Lower leg skin (tissue), 4 donors: Measurements from ENCODE around the gene HACD1. TPM values are rescaled to one million over a fixed set of nuclear protein-coding genes. Genes with fewer than 3 reads are reported as not detected.

Experiments
- DNase-seq, 2 donors: peaks; one replicate each; pipeline ENCODE4 v3.0.0-alpha.2; 2019; ENCODE audit warnings: low spot score in 2 of 2
- H3K4me3 ChIP-seq: fragments of 200-600 bp; sonication (generic); 2 replicates; pipeline ENCODE4 v1.5.1; 2017; ENCODE audit warnings: mild to moderate bottlenecking, low read depth; ENCODE audit not compliant: poor library complexity, severe bottlenecking
- POLR2A ChIP-seq, 2 donors: fragments of 450-650 bp; IDR thresholded peaks; one replicate each; pipeline ENCODE4 v1.6.1; 2016 to 2017; ENCODE audit warnings: antibody characterized with exemption in 2 of 2, mild to moderate bottlenecking in 1 of 2, moderate library complexity in 1 of 2
- WGBS, 2 donors: methylation state at CpG; one replicate each; pipeline ENCODE4 v1.1.5; 2018; 5-methylcytosine and 5-hydroxymethylcytosine counted together
- intact Hi-C: fragments of 100-400 bp; cut with DNase I; formaldehyde crosslinking; loops from one replicate; pipeline ENCODE4 v1.15.0; 2023; ENCODE audit warnings: low total_unique reads
- total RNA-seq, 4 donors: library from RNA; depleted of rRNA; stranded (reverse); fragments of >200 nt; gene quantifications; one replicate each; pipeline ENCODE4 v1.1.0, GENCODE V29; 2016
- TF ChIP-seq, protein P1 (sequence below), 3 donors: fragments of 450-650 bp; IDR thresholded peaks; one replicate each; pipeline ENCODE4 v1.5.1; 2016; ENCODE audit warnings: antibody characterized with exemption in 3 of 3, mild to moderate bottlenecking in 3 of 3, moderate library complexity in 2 of 3

HACD1 gene
- total RNA-seq, 4 donors from 2014 or later = 0.80 to 4.1 (median 2.7) TPM

DNA sequence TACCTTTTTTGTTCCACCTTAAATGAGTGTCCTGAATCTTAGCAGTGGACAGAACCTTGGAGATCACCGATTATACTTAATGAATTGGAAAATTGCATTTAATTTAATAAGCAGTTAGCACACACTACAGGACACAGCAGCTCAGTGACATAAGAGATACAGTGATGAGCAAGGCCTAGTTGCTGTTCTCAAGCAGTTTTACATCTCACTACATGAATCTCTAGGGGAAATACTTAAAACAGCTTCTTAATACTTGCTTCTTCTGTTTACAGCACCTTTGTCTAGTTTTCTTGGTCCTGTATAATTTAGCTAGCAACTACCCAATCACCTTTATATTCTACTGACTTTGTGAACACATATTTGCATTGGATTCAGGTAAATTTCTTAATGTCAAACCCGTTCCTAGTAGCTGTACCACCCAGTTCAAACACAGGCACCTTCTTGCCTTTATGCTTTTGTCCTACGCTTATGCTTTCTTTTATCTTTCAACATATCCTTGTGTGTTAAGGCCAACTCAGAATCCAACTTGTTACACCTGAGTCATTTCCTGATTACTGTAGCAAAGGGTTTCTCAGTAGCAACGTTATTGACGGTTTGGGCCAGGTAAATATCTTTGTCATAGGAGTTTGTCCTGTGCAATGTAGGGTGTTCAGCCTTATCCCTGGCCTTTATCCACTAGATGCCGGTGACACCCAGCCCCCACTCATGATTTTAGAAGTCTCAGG, 28.6 kb upstream of the HACD1 start:
- no peak for TF ChIP-seq POLR2A (IDR thresholded peaks at IDR 0.05)
- TF ChIP-seq, protein P1, sequence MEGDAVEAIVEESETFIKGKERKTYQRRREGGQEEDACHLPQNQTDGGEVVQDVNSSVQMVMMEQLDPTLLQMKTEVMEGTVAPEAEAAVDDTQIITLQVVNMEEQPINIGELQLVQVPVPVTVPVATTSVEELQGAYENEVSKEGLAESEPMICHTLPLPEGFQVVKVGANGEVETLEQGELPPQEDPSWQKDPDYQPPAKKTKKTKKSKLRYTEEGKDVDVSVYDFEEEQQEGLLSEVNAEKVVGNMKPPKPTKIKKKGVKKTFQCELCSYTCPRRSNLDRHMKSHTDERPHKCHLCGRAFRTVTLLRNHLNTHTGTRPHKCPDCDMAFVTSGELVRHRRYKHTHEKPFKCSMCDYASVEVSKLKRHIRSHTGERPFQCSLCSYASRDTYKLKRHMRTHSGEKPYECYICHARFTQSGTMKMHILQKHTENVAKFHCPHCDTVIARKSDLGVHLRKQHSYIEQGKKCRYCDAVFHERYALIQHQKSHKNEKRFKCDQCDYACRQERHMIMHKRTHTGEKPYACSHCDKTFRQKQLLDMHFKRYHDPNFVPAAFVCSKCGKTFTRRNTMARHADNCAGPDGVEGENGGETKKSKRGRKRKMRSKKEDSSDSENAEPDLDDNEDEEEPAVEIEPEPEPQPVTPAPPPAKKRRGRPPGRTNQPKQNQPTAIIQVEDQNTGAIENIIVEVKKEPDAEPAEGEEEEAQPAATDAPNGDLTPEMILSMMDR (IDR thresholded peaks at IDR 0.05) = no peak
- DNase-seq = no peak
- intact Hi-C loops = no loop called here
- WGBS, 2 donors = 46% methylated on average over 6 of the region's 6 CpGs
- H3K4me3 ChIP-seq = no peak overlapping the region

DNA sequence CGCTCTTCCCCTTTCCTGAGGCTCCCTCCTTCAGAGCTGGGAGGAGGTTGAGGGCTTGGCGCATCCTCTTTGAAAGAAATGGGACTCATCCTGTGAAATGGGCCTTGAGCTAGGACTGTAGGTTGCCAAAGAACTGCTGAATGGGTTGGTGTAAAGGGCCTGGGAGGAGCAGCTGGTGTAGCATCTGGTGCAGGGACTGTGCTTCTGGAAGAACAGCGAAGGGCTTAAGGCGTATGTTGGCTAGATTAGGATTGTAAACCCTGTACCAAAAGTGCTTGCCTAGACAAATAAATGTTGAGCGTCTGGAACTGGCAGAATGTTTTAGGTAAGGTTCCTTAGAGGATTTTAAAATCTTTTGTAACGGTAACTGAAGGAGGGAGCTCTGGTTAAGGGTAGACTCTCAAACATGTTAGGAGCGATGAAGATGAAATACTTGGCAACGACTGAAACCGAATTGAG, 27.3 kb upstream of the HACD1 start:
- 0 to 1% methylated on average over 9 of the region's 9 CpGs for WGBS, 2 donors
- TF ChIP-seq POLR2A (IDR thresholded peaks at IDR 0.05) = no peak
- TF ChIP-seq, protein P1 (IDR thresholded peaks at IDR 0.05) = no peak
- no peak for DNase-seq
- intact Hi-C loops = no loop called here
- H3K4me3 ChIP-seq = peak overlapping the region; percentile 87

DNA sequence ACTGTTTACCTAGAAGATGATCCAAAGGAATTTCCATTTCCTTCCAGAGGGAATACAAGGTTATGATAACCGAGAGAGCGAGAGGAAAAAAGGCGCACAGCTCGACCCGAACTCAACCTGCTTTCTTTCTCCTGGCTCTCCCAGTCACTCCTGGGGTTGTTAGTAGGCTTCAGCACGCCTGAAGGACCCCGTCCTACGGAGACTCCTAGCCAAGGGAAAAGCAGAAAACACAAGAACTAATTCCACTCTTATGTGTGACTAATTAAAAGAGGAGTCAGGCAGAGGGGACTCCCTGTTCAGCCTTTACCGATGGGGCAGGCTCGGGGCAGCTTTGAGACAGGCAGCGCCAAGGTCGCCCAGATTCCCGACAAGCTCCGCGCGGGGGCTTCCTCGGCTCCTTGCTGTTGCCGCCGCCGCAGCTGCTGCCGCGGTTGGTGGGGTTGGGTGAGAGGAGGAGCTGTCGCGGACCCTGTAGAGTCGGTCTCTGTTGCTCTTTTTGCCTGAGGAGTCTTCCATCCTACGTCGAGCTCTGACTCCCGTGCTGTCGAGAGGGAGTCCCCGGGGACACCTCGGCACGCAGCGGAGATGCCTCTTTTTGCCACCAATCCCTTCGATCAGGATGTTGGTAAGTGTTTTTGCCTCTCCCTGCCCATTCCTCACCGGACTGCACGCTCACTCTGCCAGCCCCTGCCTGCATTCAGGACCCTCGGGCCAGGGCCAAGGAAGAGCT, 26.7 kb upstream of the HACD1 start, which contains the start of gene STAM:
Gene STAM (plus strand): TSS at position 397 of the 730 bp plus-strand sequence. CDS start 189 bp downstream, at position 586.
- peak; percentile 83 to 97 for DNase-seq
- WGBS, 2 donors = 0 to 1% methylated on average over 36 to 37 of the region's 37 CpGs
- intact Hi-C loops = no loop called here
- TF ChIP-seq, protein P1 (IDR thresholded peaks at IDR 0.05) = no peak
- TF ChIP-seq POLR2A (IDR thresholded peaks at IDR 0.05) = no peak
- peak within 1 kb of the TSS; percentile 87 for H3K4me3 ChIP-seq

DNA sequence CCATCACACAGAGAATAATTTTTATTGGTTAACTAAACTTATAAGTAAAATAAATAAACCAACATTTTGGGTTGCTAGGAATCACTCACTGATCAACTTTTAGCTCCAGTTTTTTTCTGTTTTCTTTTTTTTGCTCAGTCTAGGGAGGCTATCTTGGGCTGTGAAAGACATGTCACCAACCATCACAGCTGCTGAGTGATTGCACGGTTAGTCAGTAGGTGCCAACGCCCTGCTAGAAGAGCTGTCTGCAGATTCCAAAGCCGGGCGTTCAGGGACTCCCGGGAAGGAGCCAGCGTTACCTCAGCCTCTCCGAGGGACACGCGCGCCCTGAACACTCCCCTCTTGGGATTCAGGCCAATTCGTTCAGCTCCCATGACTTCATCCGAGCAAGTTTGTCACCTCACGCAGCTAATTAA, 26.2 kb upstream of the HACD1 start:
- H3K4me3 ChIP-seq = peak overlapping the region; percentile 87
- 0% methylated on average over 13 of the region's 13 CpGs for whole genome bisulfite sequencing, 2 donors
- peak; percentile 71 to 93 for DNase-seq
- intact Hi-C loops = no loop called here
- TF ChIP-seq, protein P1 (IDR thresholded peaks at IDR 0.05) = no peak
- TF ChIP-seq POLR2A (IDR thresholded peaks at IDR 0.05) = no peak

DNA sequence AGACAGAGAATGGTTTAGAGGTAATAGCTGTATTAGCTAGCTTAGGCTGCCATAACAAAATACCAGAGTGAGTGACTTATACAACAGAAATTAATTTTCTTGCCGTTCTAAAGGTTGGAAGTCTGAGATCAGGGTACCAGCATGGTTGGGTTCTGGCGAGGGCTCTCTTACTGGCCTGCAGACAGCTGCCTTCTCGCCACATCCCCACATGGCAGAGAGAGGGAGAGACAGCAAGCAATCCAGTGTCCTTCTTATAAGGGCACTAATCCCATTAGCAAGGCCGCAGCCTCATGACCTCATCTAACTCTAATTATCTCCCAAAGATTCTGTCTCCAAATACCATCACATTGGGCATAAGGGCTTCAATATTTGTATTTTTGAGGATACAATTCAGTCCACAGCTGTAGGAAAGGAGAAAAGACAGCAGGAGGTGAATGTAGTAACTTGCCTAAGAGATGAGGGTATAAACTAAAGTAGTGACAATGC, 23.2 kb upstream of the HACD1 start:
- DNase-seq = no peak
- no peak overlapping the region for H3K4me3 ChIP-seq
- TF ChIP-seq, protein P1 (IDR thresholded peaks at IDR 0.05) = no peak
- TF ChIP-seq POLR2A (IDR thresholded peaks at IDR 0.05) = no peak
- 97 to 99% methylated on average over 4 of the region's 4 CpGs for whole genome bisulfite sequencing, 2 donors
- intact Hi-C loops = no loop called here
